GM18507 (cell line): Measurements from ENCODE around the gene HSPB7.
"Not testable (repeated sequence)": the region's sequence is repeated elsewhere in the genome, so short reads cannot be mapped to it uniquely, and the experiment has no call there.

Source experiments
- DNase-seq: peaks from one replicate; pipeline ENCODE4 v3.0.0; 2011; ENCODE audit warnings: low read depth; ENCODE audit not compliant: insufficient read length; ENCODE audit errors: extremely low spot score
- FAIRE-seq: peaks from 2 replicates; lab custom pipeline; 2011; peaks lifted over from hg19 to GRCh38; lab: Jason Lieb, UNC

HSPB7 gene

GRCh38 chr1:16051949-16052348 lies 34.1 kb upstream of the HSPB7 start:
- not testable (repeated sequence) for FAIRE-seq, DNase-seq

GRCh38 chr1:16051039-16051438 lies 33.2 kb upstream of the HSPB7 start:
- no peak for FAIRE-seq

GRCh38 chr1:16050328-16050727 lies 32.5 kb upstream of the HSPB7 start:
- FAIRE-seq (no peak), DNase-seq (no peak)

More at GRCh38 chr1:16051039-16051438, 33.2 kb upstream of the HSPB7 start:
- no peak for DNase-seq

- no peak for FAIRE-seq
- no peak for DNase-seq
These were observed 30.8 kb upstream of the HSPB7 start for GRCh38 chr1:16048573-16049189.

GRCh38 chr1:16047791-16048475 lies 30.1 kb upstream of the HSPB7 start:
- no peak for DNase-seq
- FAIRE-seq = no peak

- FAIRE-seq (no peak), DNase-seq (no peak)
These were observed 29.0 kb upstream of the HSPB7 start for GRCh38 chr1:16046842-16047241.

- no peak for DNase-seq
- no peak for FAIRE-seq
These were observed 26.1 kb upstream of the HSPB7 start for GRCh38 chr1:16043950-16044349.

- DNase-seq (no peak), FAIRE-seq (no peak)
These were observed 25.7 kb upstream of the HSPB7 start, which contains the start of gene CLCNKB for GRCh38 chr1:16043521-16043920. CLCNKB (plus strand) TSS chr1:16043782; CDS start chr1:16044493, 711 bp downstream.

- not testable (repeated sequence) for FAIRE-seq, DNase-seq
These were observed 24.8 kb upstream of the HSPB7 start for GRCh38 chr1:16042654-16043053.

GRCh38 chr1:16042096-16042495 lies 24.3 kb upstream of the HSPB7 start:
- FAIRE-seq (no peak), DNase-seq (no peak)

- DNase-seq (no peak), FAIRE-seq (no peak)
These were observed 23.4 kb upstream of the HSPB7 start for GRCh38 chr1:16041200-16041599.

GRCh38 chr1:16039871-16040270 lies 22.0 kb upstream of the HSPB7 start:
- FAIRE-seq, DNase-seq: not testable (repeated sequence)

GRCh38 chr1:16038620-16038912 lies 20.7 kb upstream of the HSPB7 start:
- no peak for DNase-seq
- FAIRE-seq = no peak

GRCh38 chr1:16036461-16036860 lies 18.6 kb upstream of the HSPB7 start:
- not testable (repeated sequence) for FAIRE-seq

GRCh38 chr1:16033103-16033632 lies 15.3 kb upstream of the HSPB7 start:
- not testable (repeated sequence) for DNase-seq, FAIRE-seq

More at GRCh38 chr1:16036461-16036860, 18.6 kb upstream of the HSPB7 start:
- DNase-seq = not testable (repeated sequence)

- FAIRE-seq (peak; percentile 84), DNase-seq (peak; percentile 73)
These were observed 14.7 kb upstream of the HSPB7 start for GRCh38 chr1:16032388-16033102.

- no peak for DNase-seq
- no peak for FAIRE-seq
These were observed 13.7 kb upstream of the HSPB7 start for GRCh38 chr1:16031551-16031950.

- DNase-seq (no peak), FAIRE-seq (no peak)
These were observed 11.4 kb upstream of the HSPB7 start for GRCh38 chr1:16029288-16029687.

GRCh38 chr1:16029003-16029268 lies 11.1 kb upstream of the HSPB7 start:
- FAIRE-seq, DNase-seq: not testable (repeated sequence)

- FAIRE-seq = no peak
These were observed 10.6 kb upstream of the HSPB7 start for GRCh38 chr1:16028237-16029002.

More at GRCh38 chr1:16028237-16029002, 10.6 kb upstream of the HSPB7 start:
- DNase-seq = no peak
